Astrocyte of the cerebellum (primary cell): ENCODE results near the gene DYNC1I1.

Source experiments
- DNase-seq: peaks from one replicate; pipeline ENCODE4 v3.0.0-alpha.2; 2011; ENCODE audit warnings: low read depth
- H3K4me3 ChIP-seq: 2 replicates; pipeline ENCODE4 v1.5.1; 2011; ENCODE audit warnings: mild to moderate bottlenecking, low read depth, low read length, moderate library complexity
- CTCF ChIP-seq: IDR thresholded peaks from 2 replicates; pipeline ENCODE4 v1.5.1; 2012; ENCODE audit warnings: low read length, low read depth, moderate library complexity, mild to moderate bottlenecking; ENCODE audit errors: missing control alignments
- in situ Hi-C: cut with HindIII; loops from 2 replicates; pipeline ENCODE4 v1.10.0; 2017; ENCODE audit warnings: low sequenced_read_pairs

Gene DYNC1I1

GRCh38 chr7:95798401-95798930, 26.1 kb downstream of the DYNC1I1 start:
- DNase-seq: no peak
- TF ChIP-seq CTCF: no peak
- in situ Hi-C loops: no loop called here
- H3K4me3 ChIP-seq: no peak overlapping the region

- TF ChIP-seq CTCF: no peak
- in situ Hi-C loops: no loop called here
These were observed 28.4 kb downstream of the DYNC1I1 start for GRCh38 chr7:95800787-95801186.

GRCh38 chr7:95802270-95802669, 29.9 kb downstream of the DYNC1I1 start:
- no peak for TF ChIP-seq CTCF
- in situ Hi-C loops: no loop called here
- no peak overlapping the region for H3K4me3 ChIP-seq
- no peak for DNase-seq

More at GRCh38 chr7:95800787-95801186, 28.4 kb downstream of the DYNC1I1 start:
- DNase-seq: no peak
- H3K4me3 ChIP-seq: no peak overlapping the region

- in situ Hi-C loops: no loop called here
- no peak for DNase-seq
- TF ChIP-seq CTCF: no peak
- H3K4me3 ChIP-seq: no peak overlapping the region
These were observed 31.7 kb downstream of the DYNC1I1 start for GRCh38 chr7:95804052-95804451.

- TF ChIP-seq CTCF: no peak
- in situ Hi-C loops: no loop called here
- no peak for DNase-seq
- no peak overlapping the region for H3K4me3 ChIP-seq
These were observed 33.6 kb downstream of the DYNC1I1 start for GRCh38 chr7:95805909-95806308.

- in situ Hi-C loops: no loop called here
- DNase-seq: no peak
- no peak overlapping the region for H3K4me3 ChIP-seq
- TF ChIP-seq CTCF: no peak
These were observed 36.0 kb downstream of the DYNC1I1 start for GRCh38 chr7:95808396-95808795.

- TF ChIP-seq CTCF: no peak
- no peak for DNase-seq
- in situ Hi-C loops: no loop called here
- no peak overlapping the region for H3K4me3 ChIP-seq
These were observed 39.6 kb downstream of the DYNC1I1 start for GRCh38 chr7:95811846-95812445.
